ENCODE results near the gene GPR84. TPM values are rescaled to one million over a fixed set of nuclear protein-coding genes. Genes with fewer than 3 reads are reported as not detected.

GPR84 gene
- total and polyA plus RNA-seq, 12 donors = 0.18 to 6.8 (median 1.2) TPM; not detected in 1

- Histone ChIP-seq H3K4me1 (replicated peaks in 1 of 2) (peaks cover 19 to 39% of the 10 kb centered on the region in 2 donors), H3K27ac (peak overlapping the region in 1 of 5 donors; percentile 9), H3K36me3 (replicated peaks in 1 of 2) (peaks cover 0 to 56% of the 10 kb centered on the region in 2 donors), H3K4me3 (no peak overlapping the region), H3K9me3 (replicated peaks in 1 of 3) (no peaks in the 10 kb centered on the region), H3K27me3 (no peaks in the 10 kb centered on the region)
- 70 to 83% (median 81%) methylated on average over 9 of the region's 9 CpGs for WGBS, 4 donors
- intact Hi-C loops (cut with DNase I) = no loop called here
- TF ChIP-seq, protein P1, sequence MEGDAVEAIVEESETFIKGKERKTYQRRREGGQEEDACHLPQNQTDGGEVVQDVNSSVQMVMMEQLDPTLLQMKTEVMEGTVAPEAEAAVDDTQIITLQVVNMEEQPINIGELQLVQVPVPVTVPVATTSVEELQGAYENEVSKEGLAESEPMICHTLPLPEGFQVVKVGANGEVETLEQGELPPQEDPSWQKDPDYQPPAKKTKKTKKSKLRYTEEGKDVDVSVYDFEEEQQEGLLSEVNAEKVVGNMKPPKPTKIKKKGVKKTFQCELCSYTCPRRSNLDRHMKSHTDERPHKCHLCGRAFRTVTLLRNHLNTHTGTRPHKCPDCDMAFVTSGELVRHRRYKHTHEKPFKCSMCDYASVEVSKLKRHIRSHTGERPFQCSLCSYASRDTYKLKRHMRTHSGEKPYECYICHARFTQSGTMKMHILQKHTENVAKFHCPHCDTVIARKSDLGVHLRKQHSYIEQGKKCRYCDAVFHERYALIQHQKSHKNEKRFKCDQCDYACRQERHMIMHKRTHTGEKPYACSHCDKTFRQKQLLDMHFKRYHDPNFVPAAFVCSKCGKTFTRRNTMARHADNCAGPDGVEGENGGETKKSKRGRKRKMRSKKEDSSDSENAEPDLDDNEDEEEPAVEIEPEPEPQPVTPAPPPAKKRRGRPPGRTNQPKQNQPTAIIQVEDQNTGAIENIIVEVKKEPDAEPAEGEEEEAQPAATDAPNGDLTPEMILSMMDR (IDR thresholded peaks at IDR 0.05) = no peak
- TF ChIP-seq POLR2A (IDR thresholded peaks at IDR 0.05) = no peak
- DNase-seq = no peak
Measured at GRCh38 chr12:54341378-54342300, 22.6 kb downstream of the GPR84 start.

GRCh38 chr12:54340846-54341245, 23.4 kb downstream of the GPR84 start:
- Histone ChIP-seq H3K36me3 (replicated peaks in 1 of 2) (peaks cover 0 to 48% of the 10 kb centered on the region in 2 donors), H3K4me1 (replicated peaks in 1 of 2) (peaks cover 21 to 46% of the 10 kb centered on the region in 2 donors)

DNA sequence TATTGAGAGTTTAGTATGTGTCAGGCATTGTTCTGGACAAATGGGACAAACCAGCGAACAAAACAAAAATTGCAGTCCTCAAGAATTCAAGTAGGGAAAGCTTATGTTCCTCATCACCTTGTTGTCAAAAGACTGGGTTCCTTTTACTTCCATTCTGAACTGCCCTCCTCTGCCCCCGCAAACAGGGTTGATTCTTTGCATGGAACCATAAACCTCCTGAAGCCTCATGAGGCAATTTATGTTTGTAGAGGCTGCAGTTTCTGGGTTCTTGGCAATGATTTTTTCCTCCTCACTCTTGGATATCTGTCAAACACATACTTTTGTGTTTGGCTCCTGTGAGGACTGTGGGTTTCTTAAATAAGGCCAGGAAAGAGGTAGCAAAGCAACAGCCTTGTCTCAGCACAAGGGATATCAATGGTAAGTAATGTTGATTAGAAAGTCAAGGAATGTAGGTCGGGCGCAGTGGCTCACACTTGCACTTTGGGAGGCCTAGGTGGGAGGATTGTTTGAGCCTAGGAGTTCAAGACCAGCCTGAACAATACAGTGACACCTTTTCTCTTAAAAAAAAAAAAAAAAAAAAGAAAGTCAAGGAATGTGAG, 25.5 kb downstream of the GPR84 start:
- no peak overlapping the region for H3K4me3 ChIP-seq
- no peak for TF ChIP-seq POLR2A (IDR thresholded peaks at IDR 0.05)
- TF ChIP-seq, protein P1 (IDR thresholded peaks at IDR 0.05) = no peak
- 82 to 91% (median 88%) methylated on average over 4 of the region's 4 CpGs for WGBS, 4 donors
- no peaks in the 10 kb centered on the region for H3K9me3 ChIP-seq (replicated peaks in 1 of 3)
- no peak for DNase-seq
- intact Hi-C loops (cut with DNase I) = no loop called here
- peaks cover 21 to 46% of the 10 kb centered on the region in 2 donors for H3K4me1 ChIP-seq (replicated peaks in 1 of 2)
- H3K27me3 ChIP-seq = no peaks in the 10 kb centered on the region
- peaks cover 0 to 30% of the 10 kb centered on the region in 2 donors for H3K36me3 ChIP-seq (replicated peaks in 1 of 2)
- H3K27ac ChIP-seq = no peak overlapping the region

More at GRCh38 chr12:54340846-54341245, 23.4 kb downstream of the GPR84 start:
- H3K9me3 ChIP-seq (replicated peaks in 1 of 3) = no peaks in the 10 kb centered on the region
- DNase-seq = no peak
- no peak overlapping the region for H3K27ac ChIP-seq
- H3K27me3 ChIP-seq = no peaks in the 10 kb centered on the region
- intact Hi-C loops (cut with DNase I) = no loop called here
- TF ChIP-seq, protein P1 (IDR thresholded peaks at IDR 0.05) = no peak
- no peak for TF ChIP-seq POLR2A (IDR thresholded peaks at IDR 0.05)
- no peak overlapping the region for H3K4me3 ChIP-seq
- WGBS, 4 donors = 71 to 84% (median 80%) methylated on average over 7 of the region's 7 CpGs

Data from adrenal gland (tissue), 12 donors.